GM12865 (cell line): ENCODE measurements around the gene MYO7B.

Source experiments
- DNase-seq: peaks from one replicate; pipeline ENCODE4 v3.0.0; 2010; ENCODE audit warnings: low read depth
- H3K4me3 ChIP-seq: 2 replicates; pipeline ENCODE4 v1.5.1; 2011; ENCODE audit warnings: mild to moderate bottlenecking, low read depth, low read length, control low read depth
- CTCF ChIP-seq: IDR thresholded peaks from 2 replicates; pipeline ENCODE4 v1.5.1; 2011; ENCODE audit warnings: low read length, control low read depth, low read depth, inconsistent platforms; ENCODE audit not compliant: insufficient read depth; ENCODE audit errors: missing control alignments

Gene MYO7B

GRCh38 chr2:127672341-127673224 lies 137.1 kb downstream of the MYO7B start:
- no peak for DNase-seq
- no peak overlapping the region for H3K4me3 ChIP-seq
- no peak for TF ChIP-seq CTCF

DNA sequence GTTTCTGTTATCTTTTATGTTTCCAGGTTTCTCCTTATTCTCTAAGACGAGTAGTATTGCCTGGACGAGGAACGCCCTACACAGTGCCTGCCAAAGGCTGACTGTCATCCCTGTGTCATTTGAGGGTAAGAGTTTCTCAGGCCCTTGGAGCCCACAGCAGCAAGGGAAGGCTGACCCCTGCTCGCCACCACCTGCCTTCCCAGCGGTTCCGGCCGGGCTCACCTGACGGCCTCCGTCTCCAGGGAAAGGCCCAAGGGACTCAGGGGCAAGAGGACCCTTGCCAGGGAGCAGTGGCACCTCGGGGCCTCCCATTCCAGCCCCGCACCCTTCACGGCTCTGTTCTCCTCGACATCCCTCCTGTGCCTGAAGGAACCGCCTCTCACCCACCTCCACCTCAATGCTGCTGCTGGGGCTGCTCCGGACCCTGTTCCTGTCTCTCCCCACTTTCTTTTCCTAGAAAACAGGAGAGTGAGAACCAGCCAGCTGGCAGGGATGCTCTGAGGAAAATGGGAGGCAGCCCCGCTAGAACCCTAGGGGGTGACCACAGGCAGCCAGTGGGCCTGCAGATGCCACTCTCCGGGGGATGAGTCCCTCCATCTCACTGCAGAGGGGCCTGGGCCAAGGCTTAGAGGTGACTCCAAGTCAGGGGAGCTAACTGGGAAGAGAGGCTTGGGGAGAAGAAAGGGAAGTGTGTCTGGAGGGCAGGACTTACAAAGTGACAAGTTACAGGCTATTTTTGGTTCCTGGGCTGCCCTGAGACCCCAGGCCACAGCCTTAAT lies 138.0 kb downstream of the MYO7B start:
- H3K4me3 ChIP-seq = no peak overlapping the region
- TF ChIP-seq CTCF = no peak
- DNase-seq = no peak

DNA sequence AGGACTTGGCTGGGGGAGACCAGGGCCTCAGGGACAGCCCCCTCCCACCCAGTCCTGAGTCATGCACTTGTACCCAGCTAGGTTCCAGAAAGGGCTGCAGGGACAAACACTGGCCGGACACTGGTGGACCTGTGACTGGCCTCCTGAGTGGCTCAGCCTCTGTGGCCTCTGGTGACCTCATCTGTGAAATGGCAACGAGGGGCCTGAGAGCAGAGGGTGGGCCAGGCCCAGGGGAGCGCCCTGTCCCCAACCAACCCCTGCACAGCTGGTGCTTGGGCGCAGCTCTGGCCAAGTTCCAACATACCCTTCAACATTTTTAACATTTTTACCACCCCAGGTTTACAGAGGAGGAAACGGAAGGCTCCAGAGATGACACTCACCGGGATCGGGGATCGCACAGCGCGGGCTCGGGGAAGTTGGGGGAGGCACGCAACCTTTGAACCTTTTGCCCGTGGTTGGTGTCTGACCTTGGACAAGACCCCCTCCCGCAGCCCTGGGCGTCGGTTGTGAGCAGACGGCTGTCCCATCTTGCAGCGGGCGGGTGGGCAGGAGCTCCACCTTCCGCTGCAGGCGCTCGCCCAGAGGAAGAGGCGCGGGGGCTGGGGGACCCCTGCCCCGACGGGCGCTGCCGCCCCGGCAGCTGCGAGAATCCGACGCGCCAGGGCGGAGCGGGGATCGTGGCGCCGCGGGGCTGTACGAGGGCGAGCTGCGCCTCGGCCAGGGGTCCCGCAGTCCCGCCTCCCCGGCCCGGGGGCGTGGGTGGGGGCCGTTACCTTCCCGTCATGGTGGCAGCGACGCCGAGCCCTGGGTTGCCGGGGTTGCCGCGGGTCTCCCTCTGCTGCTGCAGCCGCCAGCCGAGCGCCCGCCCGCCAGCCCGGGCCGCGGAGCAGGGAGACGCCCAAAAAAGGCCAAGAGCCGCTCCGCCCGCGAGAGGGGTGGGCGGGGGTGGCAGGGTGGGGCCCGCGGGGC lies 139.0 kb downstream of the MYO7B start:
- DNase-seq = no peak
- H3K4me3 ChIP-seq = no peak overlapping the region
- TF ChIP-seq CTCF = no peak

DNA sequence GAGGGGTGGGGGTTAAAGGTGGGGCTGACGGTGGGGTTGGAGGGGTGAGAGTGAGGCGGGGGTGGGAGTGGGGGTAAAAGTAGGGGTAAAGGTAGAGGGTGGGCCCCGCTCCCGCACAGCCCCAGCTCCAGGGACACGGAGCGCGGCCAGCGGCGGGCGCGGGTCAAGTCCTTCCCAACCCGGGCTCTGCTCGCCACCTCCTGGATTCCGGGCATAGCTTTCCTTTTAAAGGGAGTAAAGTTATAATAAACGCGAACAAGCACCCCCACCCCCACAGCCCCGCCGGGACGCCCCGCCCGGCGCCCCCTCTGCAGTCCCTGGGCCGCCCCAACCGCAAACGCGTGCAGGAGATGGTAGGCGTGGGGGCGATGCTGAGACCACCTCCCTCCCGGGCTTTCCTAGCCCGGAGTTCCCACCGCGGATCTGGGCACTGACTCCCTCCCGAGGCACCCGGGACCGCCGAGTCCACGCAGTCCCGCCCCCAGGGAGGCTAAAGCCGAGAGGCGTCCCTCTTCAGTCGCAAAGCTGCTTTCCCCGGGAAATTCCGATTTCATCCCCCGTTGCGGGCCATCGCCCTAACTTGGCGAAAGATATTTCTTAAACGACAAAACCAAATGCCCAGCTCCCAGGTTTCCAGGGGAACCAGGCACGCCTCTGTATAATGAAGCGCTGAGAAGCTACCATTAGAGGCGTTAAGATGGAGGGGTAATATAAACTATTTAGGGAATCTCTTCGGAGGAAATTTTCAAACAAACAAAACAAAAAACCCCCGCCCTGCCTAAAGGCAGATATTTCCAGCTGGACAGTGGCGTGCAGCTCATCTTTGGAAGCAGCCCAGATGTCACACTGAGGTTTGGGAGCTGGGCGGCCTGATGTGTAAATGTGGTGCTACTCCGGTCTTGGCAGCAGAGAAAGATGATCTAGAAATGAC lies 140.1 kb downstream of the MYO7B start, which contains the start of gene LIMS2:
LIMS2 (minus strand) TSS at position 200 of the 931 bp plus-strand sequence. CDS start 506 bp downstream, outside the sequence.
- no peak for TF ChIP-seq CTCF
- H3K4me3 ChIP-seq = no peak within 1 kb of the TSS
- DNase-seq = no peak

- H3K4me3 ChIP-seq = no peak overlapping the region
- no peak for TF ChIP-seq CTCF
- no peak for DNase-seq
Measured at GRCh38 chr2:127676906-127677305, 141.4 kb downstream of the MYO7B start.
